Fibroblast of gingiva (primary cell): Measurements from ENCODE around the gene USP37.

Experiments used
- DNase-seq: peaks from one replicate; pipeline ENCODE4 v3.0.0-alpha.2; 2011; ENCODE audit warnings: low read depth

USP37 gene

DNA sequence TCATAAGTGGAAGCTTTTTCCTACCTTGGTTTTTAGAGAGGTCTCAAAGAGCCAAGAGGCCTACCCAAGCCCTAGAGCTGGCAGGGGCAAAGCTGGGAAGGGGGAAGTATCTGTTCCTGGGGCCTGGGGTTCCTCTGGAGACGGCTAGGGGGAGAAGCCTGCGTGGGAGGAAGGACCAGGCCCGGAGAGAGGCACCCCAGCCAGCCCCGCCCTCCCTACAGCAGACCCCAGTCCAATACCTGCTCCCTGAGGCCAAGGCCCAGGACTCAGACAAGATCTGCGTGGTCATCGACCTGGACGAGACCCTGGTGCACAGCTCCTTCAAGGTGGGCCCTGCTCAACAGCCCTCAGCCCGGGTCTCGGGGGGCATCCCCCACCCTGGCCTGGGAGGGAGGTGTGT is 166.3 kb downstream of the USP37 start:
- no peak for DNase-seq

DNA sequence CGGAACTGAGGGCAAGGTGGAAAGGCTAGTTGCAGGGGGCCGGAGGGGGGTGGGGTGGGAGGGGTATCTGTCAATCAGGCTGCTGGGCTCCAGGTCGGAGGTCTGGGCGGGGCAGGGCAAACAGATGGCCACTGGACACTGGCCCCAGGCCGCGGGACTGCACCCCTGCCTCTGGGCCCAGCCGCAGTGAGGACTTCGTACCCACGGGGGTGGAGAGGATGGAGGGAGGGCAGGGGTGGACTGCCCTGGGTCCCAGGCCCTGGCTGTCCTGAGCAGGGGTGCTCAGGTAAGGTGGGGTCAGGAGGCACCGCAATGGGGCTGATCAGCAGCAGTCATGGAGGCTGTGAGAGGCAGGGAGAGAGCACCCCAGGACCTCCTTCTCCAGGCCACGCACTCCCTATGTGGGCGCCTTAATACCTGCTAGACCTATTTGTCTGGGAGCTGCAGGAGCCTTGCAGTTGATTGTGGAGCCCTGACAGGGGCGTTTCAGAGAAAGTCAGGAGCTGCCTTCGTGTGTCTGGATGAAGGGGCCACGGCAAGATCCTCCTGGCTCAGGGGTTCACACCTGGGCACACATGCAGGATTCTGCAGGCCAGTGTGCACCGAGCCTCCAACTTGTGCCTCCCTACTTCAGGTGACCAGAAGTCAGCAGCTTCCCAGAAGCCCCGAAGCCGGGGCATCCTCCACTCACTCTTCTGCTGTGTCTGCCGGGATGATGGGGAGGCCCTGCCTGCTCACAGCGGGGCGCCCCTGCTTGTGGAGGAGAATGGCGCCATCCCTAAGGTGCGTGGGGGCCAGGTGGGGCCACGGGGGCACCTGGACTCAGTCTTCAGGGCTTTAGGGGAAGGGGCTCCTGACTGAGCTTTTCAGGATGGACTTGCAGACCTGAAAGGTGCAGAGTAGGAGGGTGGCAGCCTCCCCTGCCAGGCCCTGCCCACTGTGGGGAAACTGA is 166.9 kb downstream of the USP37 start:
- no peak for DNase-seq
